ENCODE measurements around the gene MAPKBP1. TPM values are rescaled to one million over a fixed set of nuclear protein-coding genes. Genes with fewer than 3 reads are reported as not detected.

Gene MAPKBP1
- polyA plus RNA-seq, 1 experiment: 8.3 TPM

DNA sequence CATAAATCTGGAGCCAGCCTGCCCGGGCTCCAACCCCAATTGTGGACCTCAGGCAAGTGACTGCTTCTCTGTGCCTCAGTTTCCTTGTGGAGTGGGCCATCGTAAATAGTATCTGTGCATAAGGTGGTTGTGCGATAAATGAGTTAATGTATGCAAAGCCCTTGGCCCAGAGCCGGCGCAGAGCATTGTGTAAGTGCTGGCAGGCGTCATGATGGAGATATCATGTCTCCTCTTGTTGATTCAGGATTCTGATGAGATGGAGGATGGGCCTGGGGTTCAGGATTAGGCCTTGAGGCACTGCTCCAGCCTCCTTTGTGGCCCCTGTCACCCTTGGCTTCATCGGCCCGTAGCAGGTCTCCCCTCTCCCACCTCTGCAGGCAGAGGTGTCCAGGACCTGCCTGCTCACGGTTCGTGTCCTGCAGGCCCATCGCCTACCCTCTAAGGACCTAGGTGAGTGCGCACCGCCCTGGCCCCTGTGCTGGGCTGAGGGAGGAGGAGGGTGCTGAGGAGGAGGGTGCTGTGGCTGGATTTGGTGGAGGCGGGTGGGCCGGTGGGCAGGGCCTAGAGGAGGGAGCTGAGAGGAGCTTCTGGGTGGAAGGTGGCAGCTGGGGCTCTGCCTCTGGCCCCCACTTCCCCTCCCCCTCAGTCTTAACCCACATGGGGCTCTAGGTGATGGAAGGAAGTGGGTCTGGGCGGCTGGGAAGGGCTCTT, 65.7 kb downstream of the MAPKBP1 start:
- CTCF ChIA-PET: interaction anchor here (1.7 kb wide), 1 partner anchor 12 kb away, joined by 4 read pairs; no protein-coding TSS in a partner anchor
- no peak for DNase-seq (ENCODE audit: low read depth)
- H3K36me3 ChIP-seq (ENCODE audit: control insufficient read depth, insufficient read depth, low read length): peaks cover 1% of the 10 kb centered on the region; the same call in 1 of the 2 replicates
- no peak overlapping the region for H3K4me3 ChIP-seq (ENCODE audit: low read depth, low read length)
- TF ChIP-seq, protein P1, sequence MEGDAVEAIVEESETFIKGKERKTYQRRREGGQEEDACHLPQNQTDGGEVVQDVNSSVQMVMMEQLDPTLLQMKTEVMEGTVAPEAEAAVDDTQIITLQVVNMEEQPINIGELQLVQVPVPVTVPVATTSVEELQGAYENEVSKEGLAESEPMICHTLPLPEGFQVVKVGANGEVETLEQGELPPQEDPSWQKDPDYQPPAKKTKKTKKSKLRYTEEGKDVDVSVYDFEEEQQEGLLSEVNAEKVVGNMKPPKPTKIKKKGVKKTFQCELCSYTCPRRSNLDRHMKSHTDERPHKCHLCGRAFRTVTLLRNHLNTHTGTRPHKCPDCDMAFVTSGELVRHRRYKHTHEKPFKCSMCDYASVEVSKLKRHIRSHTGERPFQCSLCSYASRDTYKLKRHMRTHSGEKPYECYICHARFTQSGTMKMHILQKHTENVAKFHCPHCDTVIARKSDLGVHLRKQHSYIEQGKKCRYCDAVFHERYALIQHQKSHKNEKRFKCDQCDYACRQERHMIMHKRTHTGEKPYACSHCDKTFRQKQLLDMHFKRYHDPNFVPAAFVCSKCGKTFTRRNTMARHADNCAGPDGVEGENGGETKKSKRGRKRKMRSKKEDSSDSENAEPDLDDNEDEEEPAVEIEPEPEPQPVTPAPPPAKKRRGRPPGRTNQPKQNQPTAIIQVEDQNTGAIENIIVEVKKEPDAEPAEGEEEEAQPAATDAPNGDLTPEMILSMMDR (IDR thresholded peaks at IDR 0.05; ENCODE audit: insufficient read depth, low read depth, low read length): no peak
- POLR2A ChIA-PET: no interaction called here
- H3K27me3 ChIP-seq (ENCODE audit: control insufficient read depth, insufficient read depth, low read length): no peaks in the 10 kb centered on the region

DNA sequence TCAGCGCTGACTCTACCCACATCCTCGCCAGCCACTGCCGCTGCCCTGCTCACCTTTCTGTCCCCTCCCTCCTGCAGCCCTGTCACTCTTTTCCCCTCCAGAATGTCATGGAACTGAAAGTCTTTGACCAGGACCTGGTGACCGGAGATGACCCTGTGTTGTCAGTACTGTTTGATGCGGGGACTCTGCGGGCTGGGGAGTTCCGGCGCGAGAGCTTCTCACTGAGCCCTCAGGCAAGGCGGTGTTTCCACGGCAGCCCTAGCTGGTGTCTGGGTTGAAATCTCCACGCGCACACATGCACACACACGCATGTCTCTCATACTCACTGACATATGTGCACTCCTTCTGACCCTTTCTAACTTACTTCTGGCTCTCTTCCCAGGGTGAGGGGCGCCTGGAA, 66.4 kb downstream of the MAPKBP1 start:
- no peak for DNase-seq (ENCODE audit: low read depth)
- Histone ChIP-seq H3K4me3 (ENCODE audit: low read depth, low read length) (no peak overlapping the region), H3K36me3 (ENCODE audit: control insufficient read depth, insufficient read depth, low read length) (peaks cover 1% of the 10 kb centered on the region; the same call in 1 of the 2 replicates), H3K27me3 (ENCODE audit: control insufficient read depth, insufficient read depth, low read length) (no peaks in the 10 kb centered on the region)
- ChIA-PET POLR2A (no interaction called here), CTCF (no interaction called here)
- TF ChIP-seq, protein P1 (IDR thresholded peaks at IDR 0.05; ENCODE audit: insufficient read depth, low read depth, low read length): no peak

DNA sequence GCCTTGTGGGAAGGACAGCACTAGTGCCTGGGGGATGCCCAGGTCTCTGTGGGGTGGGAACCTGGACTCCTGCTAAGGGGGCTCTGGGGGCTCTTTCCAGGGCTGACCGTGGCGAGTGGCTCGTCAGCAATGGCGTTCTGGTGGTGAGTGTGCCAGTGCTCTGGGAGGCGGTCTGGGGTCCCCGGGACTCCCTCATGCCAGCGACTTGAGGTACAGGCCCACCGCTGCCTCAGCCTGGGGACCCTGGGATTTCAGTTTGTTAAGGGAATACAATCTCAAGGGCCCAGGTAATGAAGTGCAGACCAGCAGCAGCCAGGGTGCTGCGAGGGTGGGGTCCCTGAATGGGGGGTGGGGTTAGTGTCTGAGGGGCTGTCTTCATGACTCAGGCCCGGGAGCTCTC, 66.8 kb downstream of the MAPKBP1 start:
- Histone ChIP-seq H3K36me3 (ENCODE audit: control insufficient read depth, insufficient read depth, low read length) (peaks cover 1% of the 10 kb centered on the region), H3K4me3 (ENCODE audit: low read depth, low read length) (no peak overlapping the region), H3K27me3 (ENCODE audit: control insufficient read depth, insufficient read depth, low read length) (no peaks in the 10 kb centered on the region)
- CTCF ChIA-PET: interaction anchor here (0.7 kb wide), 1 partner anchor 30 kb away, joined by 3 read pairs; no protein-coding TSS in a partner anchor
- POLR2A ChIA-PET: no interaction called here
- no peak for DNase-seq (ENCODE audit: low read depth)
- TF ChIP-seq, protein P1 (IDR thresholded peaks at IDR 0.05; ENCODE audit: insufficient read depth, low read depth, low read length): no peak

DNA sequence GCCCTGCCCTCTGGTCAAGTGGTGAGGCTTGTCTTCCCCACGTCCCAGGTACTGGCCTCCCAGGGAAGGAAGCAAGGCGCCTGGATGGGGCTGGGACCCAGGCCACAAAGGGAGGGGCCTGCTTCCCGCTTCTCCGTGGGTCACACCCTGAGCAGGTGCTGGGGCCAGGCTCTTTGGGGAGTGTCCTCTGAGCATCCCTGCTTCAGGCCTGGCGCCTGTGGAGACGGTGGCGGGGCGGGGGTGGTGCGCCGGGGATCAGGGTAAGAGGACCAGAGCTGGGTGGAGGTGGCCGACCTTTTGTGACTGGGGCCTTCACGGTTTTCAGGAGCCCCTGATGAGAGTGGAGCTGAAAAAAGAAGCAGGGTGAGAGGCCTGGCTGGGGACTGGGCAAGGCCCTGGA, 67.9 kb downstream of the MAPKBP1 start:
- no peak for DNase-seq (ENCODE audit: low read depth)
- H3K4me3 ChIP-seq (ENCODE audit: low read depth, low read length): no peak overlapping the region
- H3K36me3 ChIP-seq (ENCODE audit: control insufficient read depth, insufficient read depth, low read length): peaks cover 1% of the 10 kb centered on the region
- ChIA-PET POLR2A (no interaction called here), CTCF (no interaction called here)
- TF ChIP-seq, protein P1 (IDR thresholded peaks at IDR 0.05; ENCODE audit: insufficient read depth, low read depth, low read length): no peak
- no peaks in the 10 kb centered on the region for H3K27me3 ChIP-seq (ENCODE audit: control insufficient read depth, insufficient read depth, low read length)

DNA sequence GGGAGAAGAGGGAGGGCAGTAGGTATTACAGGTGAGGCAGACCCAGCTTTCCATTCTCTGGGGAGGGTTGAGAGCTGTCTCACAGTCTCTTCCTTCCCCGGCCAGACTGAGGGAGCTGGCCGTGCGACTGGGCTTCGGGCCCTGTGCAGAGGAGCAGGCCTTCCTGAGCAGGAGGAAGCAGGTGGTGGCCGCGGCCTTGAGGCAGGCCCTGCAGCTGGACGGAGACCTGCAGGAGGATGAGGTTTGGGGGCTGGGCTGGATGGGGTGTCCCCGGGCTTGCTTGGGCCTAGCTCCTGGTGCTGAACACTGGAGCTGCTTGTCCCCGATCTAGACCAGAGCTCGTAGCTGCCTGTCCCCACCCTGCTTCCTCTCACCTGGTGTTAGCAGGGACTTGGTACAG, 69.3 kb downstream of the MAPKBP1 start:
- DNase-seq (ENCODE audit: low read depth): no peak
- no peaks in the 10 kb centered on the region for H3K27me3 ChIP-seq (ENCODE audit: control insufficient read depth, insufficient read depth, low read length)
- TF ChIP-seq, protein P1 (IDR thresholded peaks at IDR 0.05; ENCODE audit: insufficient read depth, low read depth, low read length): no peak
- POLR2A ChIA-PET: no interaction called here
- CTCF ChIA-PET: no interaction called here
- peaks cover 5% of the 10 kb centered on the region for H3K36me3 ChIP-seq (ENCODE audit: control insufficient read depth, insufficient read depth, low read length)
- H3K4me3 ChIP-seq (ENCODE audit: low read depth, low read length): no peak overlapping the region

All from BJ (cell line).